Chondrocyte (in vitro differentiated cells): Measurements from ENCODE around the gene KLF16. TPM values are rescaled to one million over a fixed set of nuclear protein-coding genes. Genes with fewer than 3 reads are reported as not detected.

Experiments used
- DNase-seq: peaks from one replicate; pipeline ENCODE4 v3.0.0; 2021; ENCODE audit warnings: mixed read lengths, low spot score
- H3K27ac Mint-ChIP-seq: one replicate; pipeline ENCODE4 v1.8.0; 2021; ENCODE audit warnings: mild to moderate bottlenecking, moderate library complexity, mixed read lengths; ENCODE audit not compliant: unreplicated experiment
- H3K27me3 Mint-ChIP-seq: 2 replicates; pipeline ENCODE4 v1.8.0; 2021; ENCODE audit warnings: low read depth, mixed read lengths
- H3K36me3 Mint-ChIP-seq: 2 replicates; pipeline ENCODE4 v1.8.0; 2021; ENCODE audit warnings: low read depth, mixed read lengths
- H3K4me1 Mint-ChIP-seq: 2 replicates; pipeline ENCODE4 v1.8.0; 2021; ENCODE audit warnings: low read depth, mild to moderate bottlenecking, mixed read lengths
- H3K4me3 Mint-ChIP-seq: one replicate; pipeline ENCODE4 v1.8.0; 2021; ENCODE audit warnings: mild to moderate bottlenecking, moderate library complexity, mixed read lengths; ENCODE audit not compliant: unreplicated experiment
- H3K9me3 Mint-ChIP-seq: 2 replicates; pipeline ENCODE4 v1.8.0; 2021; ENCODE audit warnings: low read depth, mixed read lengths
- CTCF ChIP-seq: fragments of 200-600 bp; sonication (generic); IDR thresholded peaks from 2 replicates; pipeline ENCODE4 v1.5.0; 2021; ENCODE audit warnings: antibody characterized with exemption, mild to moderate bottlenecking, moderate library complexity
- total RNA-seq: library from RNA; stranded (reverse); gene quantifications from 3 replicates; pipeline ENCODE4 v1.2.1, GENCODE V29; 2021

The KLF16 gene
- total RNA-seq, 1 donor from 2014 or later = 38.9 TPM

DNA sequence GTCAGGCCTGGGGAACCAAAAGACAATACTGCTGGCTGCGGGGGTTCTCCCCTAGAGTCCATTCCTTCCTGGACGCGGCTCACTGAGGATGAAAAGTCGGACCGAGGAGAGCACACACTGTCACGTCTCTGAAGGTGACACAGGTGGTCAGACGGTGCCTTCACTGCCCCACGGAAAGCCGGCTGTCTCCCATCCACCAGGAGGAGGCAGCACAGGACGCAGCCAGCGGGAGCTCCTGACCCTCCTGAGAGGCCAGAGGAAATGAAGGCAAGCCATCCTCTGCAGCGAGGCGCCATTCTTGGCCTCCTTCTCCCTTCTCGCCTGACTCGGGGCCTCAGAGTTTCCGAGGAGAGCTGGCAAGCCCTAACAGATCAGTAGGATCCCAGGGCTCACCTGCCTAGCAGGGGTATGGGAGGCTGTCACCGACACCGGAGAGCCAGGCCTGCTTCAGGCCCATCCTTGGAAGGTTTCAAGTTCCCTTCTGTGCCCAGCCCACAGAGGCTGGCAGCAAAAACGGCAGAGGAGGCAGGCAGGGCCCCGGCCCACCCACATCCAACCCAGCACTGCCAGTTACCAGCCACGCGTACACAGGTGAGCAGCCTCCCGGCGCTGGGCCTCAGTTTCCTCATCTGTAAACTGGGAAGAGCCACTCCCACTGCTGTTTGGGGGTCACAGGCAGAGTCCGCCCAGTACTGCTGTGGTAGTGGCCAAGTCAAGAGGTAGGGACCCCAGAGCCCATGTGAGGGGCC, 19.6 kb downstream of the KLF16 start:
- Mint-ChIP-seq H3K27ac (no peak overlapping the region), H3K36me3 (no peaks in the 10 kb centered on the region), H3K4me1 (peaks cover 41% of the 10 kb centered on the region), H3K27me3 (no peaks in the 10 kb centered on the region), H3K4me3 (no peak overlapping the region), H3K9me3 (no peaks in the 10 kb centered on the region)
- DNase-seq = no peak
- peak; percentile 37 for TF ChIP-seq CTCF

- Mint-ChIP-seq H3K4me1 (peaks cover 41% of the 10 kb centered on the region), H3K9me3 (no peaks in the 10 kb centered on the region), H3K27ac (no peak overlapping the region), H3K36me3 (no peaks in the 10 kb centered on the region), H3K27me3 (no peaks in the 10 kb centered on the region), H3K4me3 (no peak overlapping the region)
- no peak for DNase-seq
- TF ChIP-seq CTCF = no peak
Observed at GRCh38 chr19:1843116-1843515, 20.3 kb downstream of the KLF16 start.

GRCh38 chr19:1841209-1841924, 22.0 kb downstream of the KLF16 start:
- no peaks in the 10 kb centered on the region for H3K9me3 Mint-ChIP-seq
- no peaks in the 10 kb centered on the region for H3K27me3 Mint-ChIP-seq
- H3K36me3 Mint-ChIP-seq = no peaks in the 10 kb centered on the region
- no peak overlapping the region for H3K4me3 Mint-ChIP-seq
- H3K4me1 Mint-ChIP-seq = peaks cover 28% of the 10 kb centered on the region
- H3K27ac Mint-ChIP-seq = no peak overlapping the region
- no peak for TF ChIP-seq CTCF
- DNase-seq = no peak

DNA sequence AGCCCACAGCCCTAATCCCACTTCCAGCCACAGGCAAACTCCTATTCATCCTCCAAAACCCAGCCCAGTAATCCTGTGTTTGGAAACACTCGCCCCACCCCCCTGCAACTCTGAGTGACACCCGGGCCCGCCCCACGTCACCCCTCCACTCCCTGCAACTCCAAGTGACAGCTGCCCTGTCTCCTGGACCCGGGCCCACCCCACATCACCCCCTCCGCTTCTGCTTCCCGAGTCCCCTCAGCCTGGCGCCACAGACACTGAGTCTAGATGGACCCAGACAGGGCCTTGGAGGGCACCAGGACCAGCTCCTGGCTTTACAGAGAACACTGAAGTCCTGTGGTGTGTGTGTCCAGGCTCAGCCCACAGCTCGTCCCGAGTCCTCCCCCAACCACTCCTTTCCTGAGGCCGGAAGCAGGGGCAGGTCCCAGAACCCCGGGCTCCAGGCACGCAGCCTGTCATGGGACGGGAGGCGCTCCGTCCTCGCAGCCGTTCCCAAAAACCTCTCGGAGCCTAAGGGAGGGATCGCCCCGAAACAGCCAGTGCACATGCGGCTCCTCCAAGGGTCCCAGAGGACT, 22.8 kb downstream of the KLF16 start:
- Mint-ChIP-seq H3K27ac (peak overlapping the region; percentile 22), H3K4me3 (no peak overlapping the region), H3K36me3 (no peaks in the 10 kb centered on the region), H3K27me3 (no peaks in the 10 kb centered on the region), H3K9me3 (no peaks in the 10 kb centered on the region), H3K4me1 (peaks cover 25% of the 10 kb centered on the region)
- no peak for DNase-seq
- TF ChIP-seq CTCF = no peak
